Lower leg skin (tissue), 4 donors: ENCODE results near the gene CCDC88C. TPM values are rescaled to one million over a fixed set of nuclear protein-coding genes. Genes with fewer than 3 reads are reported as not detected.

Source experiments
- DNase-seq, 2 donors: peaks; one replicate each; pipeline ENCODE4 v3.0.0-alpha.2; 2019; ENCODE audit warnings: low spot score in 2 of 2
- H3K4me3 ChIP-seq: fragments of 200-600 bp; sonication (generic); 2 replicates; pipeline ENCODE4 v1.5.1; 2017; ENCODE audit warnings: mild to moderate bottlenecking, low read depth; ENCODE audit not compliant: poor library complexity, severe bottlenecking
- POLR2A ChIP-seq, 2 donors: fragments of 450-650 bp; IDR thresholded peaks; one replicate each; pipeline ENCODE4 v1.6.1; 2016 to 2017; ENCODE audit warnings: antibody characterized with exemption in 2 of 2, mild to moderate bottlenecking in 1 of 2, moderate library complexity in 1 of 2
- WGBS, 2 donors: methylation state at CpG; one replicate each; pipeline ENCODE4 v1.1.5; 2018; 5-methylcytosine and 5-hydroxymethylcytosine counted together
- intact Hi-C: fragments of 100-400 bp; cut with DNase I; formaldehyde crosslinking; loops from one replicate; pipeline ENCODE4 v1.15.0; 2023; ENCODE audit warnings: low total_unique reads
- total RNA-seq, 4 donors: library from RNA; depleted of rRNA; stranded (reverse); fragments of >200 nt; gene quantifications; one replicate each; pipeline ENCODE4 v1.1.0, GENCODE V29; 2016
- TF ChIP-seq, protein P1 (sequence below), 3 donors: fragments of 450-650 bp; IDR thresholded peaks; one replicate each; pipeline ENCODE4 v1.5.1; 2016; ENCODE audit warnings: antibody characterized with exemption in 3 of 3, mild to moderate bottlenecking in 3 of 3, moderate library complexity in 2 of 3

The CCDC88C gene
- total RNA-seq, 4 donors from 2014 or later = 8.5 to 21.8 (median 13.4) TPM

GRCh38 chr14:91402348-91402747, 15.3 kb downstream of the CCDC88C start:
- TF ChIP-seq, protein P1, sequence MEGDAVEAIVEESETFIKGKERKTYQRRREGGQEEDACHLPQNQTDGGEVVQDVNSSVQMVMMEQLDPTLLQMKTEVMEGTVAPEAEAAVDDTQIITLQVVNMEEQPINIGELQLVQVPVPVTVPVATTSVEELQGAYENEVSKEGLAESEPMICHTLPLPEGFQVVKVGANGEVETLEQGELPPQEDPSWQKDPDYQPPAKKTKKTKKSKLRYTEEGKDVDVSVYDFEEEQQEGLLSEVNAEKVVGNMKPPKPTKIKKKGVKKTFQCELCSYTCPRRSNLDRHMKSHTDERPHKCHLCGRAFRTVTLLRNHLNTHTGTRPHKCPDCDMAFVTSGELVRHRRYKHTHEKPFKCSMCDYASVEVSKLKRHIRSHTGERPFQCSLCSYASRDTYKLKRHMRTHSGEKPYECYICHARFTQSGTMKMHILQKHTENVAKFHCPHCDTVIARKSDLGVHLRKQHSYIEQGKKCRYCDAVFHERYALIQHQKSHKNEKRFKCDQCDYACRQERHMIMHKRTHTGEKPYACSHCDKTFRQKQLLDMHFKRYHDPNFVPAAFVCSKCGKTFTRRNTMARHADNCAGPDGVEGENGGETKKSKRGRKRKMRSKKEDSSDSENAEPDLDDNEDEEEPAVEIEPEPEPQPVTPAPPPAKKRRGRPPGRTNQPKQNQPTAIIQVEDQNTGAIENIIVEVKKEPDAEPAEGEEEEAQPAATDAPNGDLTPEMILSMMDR (IDR thresholded peaks at IDR 0.05) = no peak
- TF ChIP-seq POLR2A (IDR thresholded peaks at IDR 0.05) = no peak
- H3K4me3 ChIP-seq = no peak overlapping the region
- 59 to 73% methylated on average over 6 of the region's 6 CpGs for WGBS, 2 donors
- DNase-seq = no peak
- intact Hi-C loops = no loop called here

DNA sequence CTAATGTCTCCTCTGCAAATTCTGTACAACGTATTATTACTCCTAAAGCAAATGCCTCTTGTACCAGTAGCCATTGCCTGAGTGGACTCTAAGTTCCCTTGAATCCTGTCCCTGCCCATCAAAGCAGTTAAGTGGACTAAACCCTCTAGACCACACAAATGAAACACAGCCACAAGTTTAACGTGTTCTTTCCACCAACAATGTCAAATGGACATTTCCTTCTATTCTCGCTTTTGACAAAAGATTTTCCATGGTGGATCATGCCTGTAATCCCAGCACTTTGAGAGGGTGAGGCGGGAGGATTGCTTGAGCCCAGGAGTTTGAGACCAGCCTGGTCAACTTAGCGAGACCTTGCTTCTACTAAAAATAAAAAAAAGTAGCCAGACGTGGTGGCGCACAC, 15.9 kb downstream of the CCDC88C start:
- DNase-seq = no peak
- no peak overlapping the region for H3K4me3 ChIP-seq
- intact Hi-C loops = no loop called here
- WGBS, 2 donors = 92 to 98% methylated on average over 7 of the region's 7 CpGs
- no peak for TF ChIP-seq POLR2A (IDR thresholded peaks at IDR 0.05)
- TF ChIP-seq, protein P1 (IDR thresholded peaks at IDR 0.05) = no peak

GRCh38 chr14:91400696-91401095, 16.9 kb downstream of the CCDC88C start:
- no peak overlapping the region for H3K4me3 ChIP-seq
- 86 to 89% methylated on average over 1 of the region's 1 CpG for WGBS, 2 donors
- intact Hi-C loops = no loop called here
- no peak for TF ChIP-seq POLR2A (IDR thresholded peaks at IDR 0.05)
- TF ChIP-seq, protein P1 (IDR thresholded peaks at IDR 0.05) = no peak
- no peak for DNase-seq

GRCh38 chr14:91399868-91400640, 17.6 kb downstream of the CCDC88C start:
- 77 to 78% methylated on average over 20 of the region's 20 CpGs for WGBS, 2 donors
- no peak for TF ChIP-seq POLR2A (IDR thresholded peaks at IDR 0.05)
- TF ChIP-seq, protein P1 (IDR thresholded peaks at IDR 0.05) = no peak
- DNase-seq = no peak
- no peak overlapping the region for H3K4me3 ChIP-seq
- intact Hi-C loops = no loop called here

- WGBS, 2 donors = 87% methylated on average over 4 to 6 of the region's 6 CpGs
- H3K4me3 ChIP-seq = no peak overlapping the region
- TF ChIP-seq, protein P1 (IDR thresholded peaks at IDR 0.05) = no peak
- TF ChIP-seq POLR2A (IDR thresholded peaks at IDR 0.05) = no peak
- no peak for DNase-seq
- intact Hi-C loops = no loop called here
Observed at GRCh38 chr14:91398707-91399106, 18.9 kb downstream of the CCDC88C start.
